ENCODE results near the gene C16orf90.
"Not testable (repeated sequence)": the region's sequence is repeated elsewhere in the genome, so short reads cannot be mapped to it uniquely, and the experiment has no call there.

C16orf90 gene, protein sequence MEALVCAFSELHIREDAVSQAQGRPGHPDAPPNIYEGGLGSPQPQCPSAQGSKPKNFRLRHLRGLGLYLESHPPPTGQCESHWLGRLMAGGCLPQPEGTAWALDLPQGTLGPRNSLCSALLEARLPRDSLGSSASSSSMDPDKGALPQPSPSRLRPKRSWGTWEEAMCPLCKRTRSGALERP

GRCh38 chr16:3495176-3495575 is at the start of gene C16orf90:
C16orf90 (minus strand) TSS chr16:3495489; CDS start chr16:3495421, 68 bp downstream.
- DNase-seq (ENCODE audit: low spot score) = peak; percentile 58

DNA sequence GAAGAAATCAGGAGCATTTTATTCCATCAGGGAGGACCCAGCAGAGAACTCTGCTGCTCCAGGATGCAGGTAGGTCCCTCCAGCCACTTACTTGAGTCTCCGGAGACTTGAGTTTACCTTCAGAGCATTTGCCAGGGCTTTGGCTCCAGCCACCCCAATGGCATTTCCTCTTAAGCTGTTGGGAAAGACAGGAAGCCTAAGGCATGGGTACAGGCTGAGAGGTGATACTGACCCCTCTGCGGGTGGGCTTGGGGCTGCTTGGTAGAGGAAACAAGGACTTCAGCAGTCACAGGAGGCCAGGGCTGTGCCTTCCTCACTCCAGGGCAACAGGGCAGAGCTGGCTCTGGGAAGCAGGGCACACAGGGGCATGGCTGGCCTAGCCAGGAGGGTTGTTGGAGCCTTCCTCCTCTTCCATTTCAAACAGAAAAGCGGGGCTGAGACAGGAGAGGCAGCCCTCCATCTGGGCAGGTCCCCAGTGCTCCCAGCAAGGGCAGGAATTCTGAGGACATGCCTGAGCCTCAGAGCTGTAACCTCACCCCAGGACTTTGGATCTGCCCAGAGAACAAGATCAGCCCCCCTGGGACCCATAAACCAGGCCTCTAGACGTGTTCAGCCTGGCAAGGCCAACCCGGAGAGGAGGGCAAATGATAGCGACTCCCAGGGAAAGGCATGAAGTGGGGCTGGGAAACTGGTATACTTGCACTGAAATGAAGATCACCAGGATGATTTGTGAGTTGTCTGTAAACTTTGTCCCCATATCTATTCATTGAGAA is 47.5 kb upstream of the C16orf90 start:
- DNase-seq (ENCODE audit: low spot score) = no peak

DNA sequence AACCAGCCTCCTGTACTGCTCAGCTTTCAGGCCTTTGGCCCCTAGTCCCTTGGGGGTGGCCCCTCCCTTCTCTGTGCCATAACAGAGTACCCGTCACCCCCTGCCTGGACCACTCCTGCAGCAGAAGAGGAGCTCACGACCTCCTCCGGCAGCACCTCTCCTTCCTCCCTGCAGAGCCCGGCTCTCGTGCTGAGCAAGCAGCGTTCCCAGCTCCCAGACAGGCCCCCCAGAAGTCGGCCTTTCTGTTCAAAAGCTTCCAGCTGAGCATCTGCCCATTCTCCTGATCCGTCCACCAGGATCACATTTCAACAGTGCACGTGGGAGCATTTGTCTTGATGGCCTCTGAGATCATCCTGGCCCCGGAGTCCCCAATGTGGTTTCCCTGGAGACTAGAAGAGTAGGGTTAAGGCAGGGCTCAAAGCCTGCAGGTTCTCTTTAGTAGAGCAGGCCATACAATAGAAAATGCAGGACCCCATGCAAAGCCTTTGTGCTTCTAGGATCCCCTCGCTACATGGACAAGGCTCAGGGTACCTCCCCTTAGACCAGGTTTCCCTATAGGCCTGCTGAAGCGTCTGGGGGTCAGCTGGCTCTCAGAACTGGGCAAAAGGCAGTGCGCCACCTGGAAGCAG is 46.4 kb upstream of the C16orf90 start:
- no peak for DNase-seq (ENCODE audit: low spot score)

GRCh38 chr16:3538222-3538621 is 42.9 kb upstream of the C16orf90 start:
- DNase-seq (ENCODE audit: low spot score) = no peak

GRCh38 chr16:3536851-3537250 is 41.6 kb upstream of the C16orf90 start:
- no peak for DNase-seq (ENCODE audit: low spot score)

- DNase-seq (ENCODE audit: low spot score) = no peak
Observed at GRCh38 chr16:3536271-3536731, 41.0 kb upstream of the C16orf90 start.

DNA sequence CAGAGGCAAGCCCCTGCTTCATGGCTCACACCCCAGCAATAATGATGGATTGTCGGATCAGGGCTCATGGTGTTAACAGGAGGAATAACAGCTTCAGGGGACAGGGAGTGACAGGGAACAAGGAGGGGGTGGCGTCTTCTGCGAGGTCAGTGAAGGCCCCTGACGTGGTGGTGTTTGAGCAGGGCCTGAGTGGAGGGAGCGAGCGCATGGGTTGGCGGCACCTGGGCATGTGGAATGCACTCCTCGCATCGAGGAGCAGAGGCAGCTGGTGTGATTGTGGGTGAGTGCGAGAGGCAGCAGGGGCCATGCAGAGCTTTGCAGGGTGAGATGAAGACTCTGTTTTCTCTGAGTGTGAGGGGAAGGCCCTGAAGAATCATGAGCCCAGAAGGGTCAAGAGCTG is 38.8 kb upstream of the C16orf90 start:
- DNase-seq (ENCODE audit: low spot score) = no peak

GRCh38 chr16:3532741-3533140 is 37.5 kb upstream of the C16orf90 start:
- no peak for DNase-seq (ENCODE audit: low spot score)

- no peak for DNase-seq (ENCODE audit: low spot score)
Observed at GRCh38 chr16:3530371-3530914, 35.2 kb upstream of the C16orf90 start.

- no peak for DNase-seq (ENCODE audit: low spot score)
Observed at GRCh38 chr16:3529175-3529574, 33.9 kb upstream of the C16orf90 start.

- DNase-seq (ENCODE audit: low spot score) = no peak
Observed at GRCh38 chr16:3528406-3528805, 33.1 kb upstream of the C16orf90 start.

DNA sequence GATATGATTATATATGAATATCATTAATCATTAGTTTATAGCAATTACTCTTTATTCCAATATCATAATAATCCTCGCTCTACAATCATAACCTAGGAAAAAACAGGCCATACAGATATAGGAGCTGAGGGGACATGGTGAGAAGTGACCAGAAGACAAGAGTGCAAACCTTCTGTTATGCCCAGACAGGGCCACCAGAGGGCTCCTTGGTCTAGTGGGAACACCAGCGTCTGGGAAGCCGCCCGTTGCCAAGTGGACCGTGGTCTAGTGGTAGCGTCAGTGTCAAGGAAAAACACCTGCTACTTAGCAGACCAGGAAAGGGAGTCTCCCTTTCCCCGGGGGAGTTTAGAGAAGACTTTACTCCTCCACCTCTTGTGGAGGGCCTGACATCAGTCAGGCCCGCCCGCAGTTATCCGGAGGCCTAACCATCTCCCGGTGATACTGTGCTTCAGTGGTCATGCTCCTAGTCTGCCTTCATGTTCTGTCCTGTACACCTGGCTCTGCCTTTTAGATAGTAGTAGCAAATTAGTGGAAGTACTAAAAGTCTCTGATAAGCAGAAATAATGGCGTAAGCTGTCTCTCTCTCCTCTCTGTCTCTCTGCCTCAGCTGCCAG is 32.0 kb upstream of the C16orf90 start:
- not testable (repeated sequence) for DNase-seq (ENCODE audit: low spot score)

GRCh38 chr16:3525951-3526350 is 30.7 kb upstream of the C16orf90 start:
- peak; percentile 23 for DNase-seq (ENCODE audit: low spot score)

DNA sequence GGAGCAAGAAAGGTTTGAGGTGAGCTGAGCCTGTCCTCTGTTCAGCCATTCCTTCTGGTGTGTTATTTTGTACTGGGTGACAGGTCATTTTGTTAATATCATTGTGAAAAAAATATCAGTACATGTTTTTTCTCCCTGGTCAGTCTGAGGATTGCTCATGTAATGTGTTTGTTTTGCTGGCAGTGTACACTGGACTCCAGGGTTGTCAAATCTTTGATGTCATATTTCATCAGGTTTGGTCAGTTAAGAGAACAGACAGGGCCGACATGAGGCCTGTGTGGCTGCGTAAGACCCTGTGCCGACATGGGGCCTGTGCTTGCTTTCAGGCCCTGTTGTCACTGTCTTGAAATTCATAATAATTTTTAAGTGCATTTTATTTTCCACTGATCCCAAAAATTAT is 28.0 kb upstream of the C16orf90 start:
- DNase-seq (ENCODE audit: low spot score) = peak; percentile 15

DNA sequence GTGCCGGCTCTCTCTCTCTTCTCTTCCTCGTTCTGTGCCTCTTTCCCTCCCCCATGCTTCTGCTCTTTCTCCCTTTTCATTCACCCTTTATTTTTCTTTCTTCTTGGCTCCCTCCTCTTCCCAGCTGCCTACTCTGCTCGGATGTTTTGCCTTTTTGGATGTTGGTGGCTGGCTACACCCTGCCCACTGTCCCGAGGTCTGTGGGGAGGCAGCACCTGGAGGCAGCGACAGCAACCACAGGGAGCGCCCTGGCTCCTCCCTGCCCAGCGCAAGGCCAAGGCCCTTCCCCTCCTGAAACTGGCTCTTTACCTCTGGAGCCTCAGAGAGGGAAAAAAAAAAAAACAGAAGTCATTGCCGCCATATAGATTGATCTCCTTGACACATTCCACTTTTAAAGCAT is 25.6 kb upstream of the C16orf90 start:
- DNase-seq (ENCODE audit: low spot score) = peak; percentile 71

GRCh38 chr16:3520413-3520812 is 25.1 kb upstream of the C16orf90 start:
- peak; percentile 53 for DNase-seq (ENCODE audit: low spot score)

DNA sequence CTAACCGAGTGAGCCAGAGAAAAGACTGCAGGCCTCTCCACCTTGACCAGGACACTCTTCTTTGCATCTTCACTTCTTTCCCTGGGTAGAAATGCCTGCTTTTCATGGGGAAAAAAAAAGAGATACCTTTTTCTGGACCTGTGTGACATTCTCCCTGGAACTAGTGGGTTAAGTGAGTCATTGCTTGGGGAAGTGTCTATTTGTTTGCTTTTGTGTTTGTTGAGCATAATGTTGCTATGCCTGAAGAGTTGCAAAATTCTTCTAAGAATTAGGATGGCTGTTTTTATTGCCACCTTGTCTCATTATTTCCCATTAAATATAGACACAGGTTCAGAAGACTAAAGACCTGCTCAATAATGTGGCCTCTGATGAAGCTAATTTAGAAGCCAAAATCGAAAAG is 24.3 kb upstream of the C16orf90 start:
- DNase-seq (ENCODE audit: low spot score) = no peak

DNA sequence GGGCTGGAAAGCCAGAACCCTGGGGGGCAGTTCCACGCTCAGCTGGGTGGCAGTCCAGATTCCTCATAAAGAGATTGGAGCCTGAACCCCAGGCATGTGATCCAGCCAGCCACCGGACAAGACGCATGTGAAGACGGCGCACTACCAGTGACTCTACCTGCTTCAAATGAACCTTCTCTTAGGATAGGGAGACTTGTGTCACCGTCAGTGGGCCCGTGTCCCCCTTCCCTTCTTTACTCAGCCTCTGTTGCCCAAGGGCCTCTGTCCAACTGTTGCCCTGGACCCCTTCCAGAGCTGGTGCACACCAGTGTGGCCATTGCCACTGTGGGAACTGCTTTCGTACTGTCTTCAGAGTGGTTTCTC is 23.7 kb upstream of the C16orf90 start:
- peak; percentile 57 for DNase-seq (ENCODE audit: low spot score)

DNA sequence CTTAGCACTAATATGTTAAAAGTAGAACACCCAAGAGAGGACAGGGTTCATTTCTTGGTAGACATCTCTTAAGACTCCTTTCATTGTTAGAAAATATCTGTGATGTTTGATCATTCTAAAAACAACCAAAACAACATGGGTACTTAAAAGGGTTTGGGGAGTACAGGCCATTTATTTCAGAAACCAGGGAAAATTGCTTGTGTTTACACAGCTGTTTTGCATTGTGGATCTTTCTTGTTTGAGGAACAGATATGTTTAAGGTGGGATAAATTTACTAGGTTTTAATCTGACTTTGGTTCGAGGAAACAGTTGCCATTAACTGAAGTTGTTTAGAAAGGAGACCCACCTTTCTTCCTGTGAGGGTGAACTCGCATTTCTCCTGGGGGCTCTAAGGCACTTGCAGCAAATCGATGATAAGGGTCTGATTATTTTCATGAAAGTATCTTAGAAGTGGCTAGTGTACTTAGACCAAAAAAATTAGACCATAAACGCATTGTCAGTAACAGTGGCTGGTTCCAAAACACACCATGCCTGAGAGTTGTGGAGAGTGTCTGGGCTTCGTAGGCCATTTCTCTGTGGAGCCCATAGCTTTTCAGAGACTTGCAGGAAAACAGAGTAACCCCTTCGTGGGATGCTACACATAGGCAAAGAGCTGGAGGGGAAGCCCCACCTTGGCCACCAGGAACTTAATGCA is 23.1 kb upstream of the C16orf90 start:
- DNase-seq (ENCODE audit: low spot score) = no peak

DNA sequence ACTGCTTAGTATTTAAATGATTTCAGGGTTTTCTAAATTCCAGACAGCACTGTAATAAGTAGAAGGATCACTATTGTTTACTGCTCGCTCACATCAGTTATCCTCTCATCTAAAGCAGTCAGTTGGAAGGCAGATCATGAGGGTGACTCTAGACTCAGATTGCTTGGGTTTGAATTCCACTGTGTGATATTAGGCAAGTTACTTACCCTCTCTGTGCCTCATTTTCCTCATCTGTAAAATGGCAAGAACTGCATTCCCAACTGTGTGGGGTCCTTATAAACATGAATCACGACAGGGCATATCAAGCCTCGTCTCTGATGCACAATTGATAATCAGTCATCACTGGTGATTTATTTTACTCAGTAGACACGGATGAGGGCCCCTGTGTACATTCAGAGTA is 20.6 kb upstream of the C16orf90 start:
- DNase-seq (ENCODE audit: low spot score) = no peak

DNA sequence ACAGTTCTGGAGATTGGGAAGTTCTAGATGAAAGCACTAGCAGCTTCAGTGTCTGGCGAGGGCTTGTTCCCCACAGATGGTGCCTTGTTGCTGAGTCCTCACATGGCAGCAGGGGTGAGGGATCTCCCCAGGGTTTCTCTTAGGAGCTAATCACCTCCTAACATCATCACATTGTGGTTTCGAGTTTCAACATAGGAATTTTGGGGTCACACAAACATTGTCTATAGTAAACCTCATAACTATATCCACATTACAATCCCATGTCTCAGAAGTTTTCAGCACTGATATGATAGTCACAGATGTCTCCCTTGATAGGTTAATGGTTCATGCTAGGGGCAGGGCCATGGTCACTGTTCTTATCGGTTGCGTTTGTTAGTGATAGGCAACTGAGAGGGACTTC is 19.3 kb upstream of the C16orf90 start:
- no peak for DNase-seq (ENCODE audit: low spot score)
